ENCODE results near the gene DPM1. TPM values are rescaled to one million over a fixed set of nuclear protein-coding genes. Genes with fewer than 3 reads are reported as not detected.
"Not testable (repeated sequence)": the region's sequence is repeated elsewhere in the genome, so short reads cannot be mapped to it uniquely, and the experiment has no call there.

Gene DPM1
- total RNA-seq, 1 experiment from 2014 or later: 215 TPM

- peak; percentile 98 for DNase-seq (ENCODE audit: low read depth)
Measured at GRCh38 chr20:50980071-50980681, 21.8 kb upstream of the DPM1 start.

GRCh38 chr20:50978533-50978932 is 20.2 kb upstream of the DPM1 start:
- not testable (repeated sequence) for DNase-seq (ENCODE audit: low read depth)

- no peak for DNase-seq (ENCODE audit: low read depth)
Measured at GRCh38 chr20:50977066-50978021, 19.0 kb upstream of the DPM1 start.

GRCh38 chr20:50975701-50976330 is 17.5 kb upstream of the DPM1 start:
- DNase-seq (ENCODE audit: low read depth): no peak

GRCh38 chr20:50969912-50970311 is 11.6 kb upstream of the DPM1 start:
- no peak for DNase-seq (ENCODE audit: low read depth)

- DNase-seq (ENCODE audit: low read depth): peak; percentile 40
Measured at GRCh38 chr20:50969435-50969834, 11.1 kb upstream of the DPM1 start.

- no peak for DNase-seq (ENCODE audit: low read depth)
Measured at GRCh38 chr20:50968289-50968688, 10.0 kb upstream of the DPM1 start.

- peak; percentile 77 for DNase-seq (ENCODE audit: low read depth)
Measured at GRCh38 chr20:50967586-50967985, 9.3 kb upstream of the DPM1 start.

GRCh38 chr20:50959543-50960126 is 1.3 kb upstream of the DPM1 start:
- DNase-seq (ENCODE audit: low read depth): no peak

GRCh38 chr20:50958615-50959542 is 547 bp upstream of the DPM1 start, which contains the start of gene MOCS3:
TSS of gene MOCS3 (plus strand) at chr20:50958818. CDS start at chr20:50958843, 25 bp downstream.
- DNase-seq (ENCODE audit: low read depth): peak; percentile 94

- no peak for DNase-seq (ENCODE audit: low read depth)
Measured at GRCh38 chr20:50957276-50957675, 1.1 kb downstream of the DPM1 start.

GRCh38 chr20:50953821-50954220 is 4.5 kb downstream of the DPM1 start:
- no peak for DNase-seq (ENCODE audit: low read depth)

- DNase-seq (ENCODE audit: low read depth): no peak
Measured at GRCh38 chr20:50953196-50953595, 5.1 kb downstream of the DPM1 start.

- no peak for DNase-seq (ENCODE audit: low read depth)
Measured at GRCh38 chr20:50948132-50948785, 10.1 kb downstream of the DPM1 start.

GRCh38 chr20:50943069-50943468 is 15.3 kb downstream of the DPM1 start:
- DNase-seq (ENCODE audit: low read depth): no peak

GRCh38 chr20:50933589-50933988 is 24.7 kb downstream of the DPM1 start:
- DNase-seq (ENCODE audit: low read depth): no peak

GRCh38 chr20:50932691-50933280 is 25.5 kb downstream of the DPM1 start:
- no peak for DNase-seq (ENCODE audit: low read depth)

- DNase-seq (ENCODE audit: low read depth): no peak
Measured at GRCh38 chr20:50932016-50932485, 26.3 kb downstream of the DPM1 start.

- DNase-seq (ENCODE audit: low read depth): peak; percentile 93
Measured at GRCh38 chr20:50931306-50932015, 26.9 kb downstream of the DPM1 start, which contains the start of gene ADNP. TSS of gene ADNP (minus strand) at chr20:50931437. CDS start at chr20:50903996, 27,441 bp downstream.
